ENCODE results near the gene WASL. TPM values are rescaled to one million over a fixed set of nuclear protein-coding genes. Genes with fewer than 3 reads are reported as not detected.

Gene WASL
- polyA plus RNA-seq, result 9.5 to 17.5 TPM (median 15.9 TPM) in 3 replicates
- 25.5 TPM for polyA plus RNA-seq (2011; ENCODE audit: low read depth)
- 14.2 and 23.6 TPM in 2 replicates for polyA plus RNA-seq (2011; cell fraction: cytosol; rRNA removed)
- 12.6 and 15.4 TPM in 2 replicates for polyA plus RNA-seq (2011; cell fraction: nucleus; rRNA removed)
- polyA plus RNA-seq (2012; ENCODE audit: low replicate concordance), result 22.6 and 35.5 TPM in 2 replicates
- 6.2 to 11.4 TPM (median 6.9 TPM) in 3 replicates for polyA minus RNA-seq
- 9.4 TPM for polyA minus RNA-seq (2011; cell fraction: cytosol; rRNA and poly(A)+ RNA removed)
- 10.4 and 19.6 TPM in 2 replicates for polyA minus RNA-seq (2011; cell fraction: nucleus; rRNA and poly(A)+ RNA removed)

GRCh38 chr7:123748734-123749536 is at the start of gene WASL:
TSS of gene WASL (minus strand) at chr7:123749003. CDS start at chr7:123748734, 269 bp downstream.
- Histone ChIP-seq H3K27me3 (ENCODE audit: control insufficient read depth, extremely low read depth, insufficient read depth, low read length) (no peaks in the 10 kb centered on the region), H3K9ac (ENCODE audit: control insufficient read depth, extremely low read depth, insufficient read depth, low read length) (peak within 1 kb of the TSS; percentile 98), H3K36me3 (ENCODE audit: control insufficient read depth in 2 of 2, extremely low read depth in 1 of 2, insufficient read depth in 2 of 2, low read length in 2 of 2) (no peaks in the 10 kb centered on the region), H3K4me3 (ENCODE audit: control insufficient read depth in 2 of 3, extremely low read depth in 1 of 3, insufficient read depth in 2 of 3, low read depth in 1 of 3, low read length in 3 of 3) (peak within 1 kb of the TSS; percentile 68 to 89 (median 84)), H3K4me1 (ENCODE audit: control insufficient read depth, extremely low read depth, insufficient read depth, low read length) (peaks cover 34% of the 10 kb centered on the region), H3K4me2 (ENCODE audit: control insufficient read depth, extremely low read depth, insufficient read depth, low read depth, low read length) (peak within 1 kb of the TSS; percentile 99), H4K20me1 (ENCODE audit: control insufficient read depth, extremely low read depth, insufficient read depth, low read length) (peaks cover 10% of the 10 kb centered on the region), H3K79me2 (ENCODE audit: control insufficient read depth, insufficient read depth, low read length) (peaks cover 58% of the 10 kb centered on the region), H2AFZ (ENCODE audit: control insufficient read depth, low read length) (peak within 1 kb of the TSS; percentile 92), H3K9me1 (ENCODE audit: control insufficient read depth, extremely low read depth, insufficient read depth, low read length) (no peaks in the 10 kb centered on the region), H3K27ac (ENCODE audit: control insufficient read depth, insufficient read depth, low read length) (peak within 1 kb of the TSS; percentile 98), H3K9me3 (ENCODE audit: control insufficient read depth, low read depth, low read length) (no peaks in the 10 kb centered on the region)
- dilution Hi-C loops (cut with MboI; ENCODE audit: extremely low pct_ligation_motif_present, low sequenced_read_pairs), result no loop called here
- peak; percentile 9 for FAIRE-seq
- DNase-seq (ENCODE audit: low read depth, low spot score), result peak; percentile 30
- no peak for TF ChIP-seq EZH2 (IDR thresholded peaks at IDR 0.05; ENCODE audit: low read length)
- no peak for TF ChIP-seq CTCF (optimal IDR thresholded peaks at IDR 0.05 in 1 of 3, IDR thresholded peaks at IDR 0.05 in 1 of 3, conservative IDR thresholded peaks at IDR 0.05 in 1 of 3; ENCODE audit: extremely low read depth in 1 of 3, insufficient read depth in 2 of 3, low read length in 3 of 3)

- Histone ChIP-seq H3K79me2 (ENCODE audit: control insufficient read depth, insufficient read depth, low read length) (no peaks in the 10 kb centered on the region), H2AFZ (ENCODE audit: control insufficient read depth, low read length) (peak overlapping the region; percentile 62), H3K4me1 (ENCODE audit: control insufficient read depth, extremely low read depth, insufficient read depth, low read length) (peaks cover 10% of the 10 kb centered on the region), H3K9ac (ENCODE audit: control insufficient read depth, extremely low read depth, insufficient read depth, low read length) (no peak overlapping the region), H4K20me1 (ENCODE audit: control insufficient read depth, extremely low read depth, insufficient read depth, low read length) (no peaks in the 10 kb centered on the region), H3K9me3 (ENCODE audit: control insufficient read depth, low read depth, low read length) (no peaks in the 10 kb centered on the region), H3K27me3 (ENCODE audit: control insufficient read depth, extremely low read depth, insufficient read depth, low read length) (no peaks in the 10 kb centered on the region), H3K4me3 (ENCODE audit: control insufficient read depth in 2 of 3, extremely low read depth in 1 of 3, insufficient read depth in 2 of 3, low read depth in 1 of 3, low read length in 3 of 3) (peak overlapping the region; percentile 18 to 29 (median 18)), H3K27ac (ENCODE audit: control insufficient read depth, insufficient read depth, low read length) (peak overlapping the region; percentile 37), H3K36me3 (ENCODE audit: control insufficient read depth in 2 of 2, extremely low read depth in 1 of 2, insufficient read depth in 2 of 2, low read length in 2 of 2) (no peaks in the 10 kb centered on the region), H3K4me2 (ENCODE audit: control insufficient read depth, extremely low read depth, insufficient read depth, low read depth, low read length) (peak overlapping the region; percentile 77), H3K9me1 (ENCODE audit: control insufficient read depth, extremely low read depth, insufficient read depth, low read length) (no peaks in the 10 kb centered on the region)
- FAIRE-seq (peak; percentile 86), DNase-seq (ENCODE audit: low read depth, low spot score) (peak; percentile 78)
- TF ChIP-seq CTCF (optimal IDR thresholded peaks at IDR 0.05 in 1 of 3, IDR thresholded peaks at IDR 0.05 in 1 of 3, conservative IDR thresholded peaks at IDR 0.05 in 1 of 3; ENCODE audit: extremely low read depth in 1 of 3, insufficient read depth in 2 of 3, low read length in 3 of 3) (peak in 2 of 3 experiments; percentile 26 to 38), EZH2 (IDR thresholded peaks at IDR 0.05; ENCODE audit: low read length) (no peak)
- dilution Hi-C loops (cut with MboI; ENCODE audit: extremely low pct_ligation_motif_present, low sequenced_read_pairs), result no loop called here
These were observed 49.1 kb upstream of the WASL start for GRCh38 chr7:123797673-123798531.
